Lower leg skin (tissue), 3 donors: ENCODE results near the gene RNF169.

Experiments
- POLR2A ChIP-seq, 2 donors: fragments of 450-650 bp; IDR thresholded peaks; one replicate each; pipeline ENCODE4 v1.6.1; 2016 to 2017; ENCODE audit warnings: antibody characterized with exemption in 2 of 2, mild to moderate bottlenecking in 1 of 2, moderate library complexity in 1 of 2
- TF ChIP-seq, protein P1 (sequence below), 3 donors: fragments of 450-650 bp; IDR thresholded peaks; one replicate each; pipeline ENCODE4 v1.5.1; 2016; ENCODE audit warnings: antibody characterized with exemption in 3 of 3, mild to moderate bottlenecking in 3 of 3, moderate library complexity in 2 of 3

DNA sequence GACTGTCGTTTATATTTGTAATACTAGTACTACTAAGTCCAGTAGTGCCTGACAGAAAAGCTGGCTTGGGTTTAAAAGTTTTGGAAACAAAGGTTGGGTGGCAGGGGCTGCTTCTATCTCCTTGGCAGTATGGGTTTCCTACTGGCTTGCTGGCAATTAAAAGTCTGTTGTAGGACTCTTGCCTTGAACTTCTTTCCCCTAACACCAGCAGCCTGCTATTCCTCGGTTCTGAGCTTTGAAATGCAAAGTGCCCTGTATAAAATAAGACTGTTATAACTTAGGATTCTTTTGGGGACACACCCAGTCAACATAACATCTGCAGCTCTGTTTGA lies 1.3 kb downstream of the RNF169 start:
- TF ChIP-seq, protein P1, sequence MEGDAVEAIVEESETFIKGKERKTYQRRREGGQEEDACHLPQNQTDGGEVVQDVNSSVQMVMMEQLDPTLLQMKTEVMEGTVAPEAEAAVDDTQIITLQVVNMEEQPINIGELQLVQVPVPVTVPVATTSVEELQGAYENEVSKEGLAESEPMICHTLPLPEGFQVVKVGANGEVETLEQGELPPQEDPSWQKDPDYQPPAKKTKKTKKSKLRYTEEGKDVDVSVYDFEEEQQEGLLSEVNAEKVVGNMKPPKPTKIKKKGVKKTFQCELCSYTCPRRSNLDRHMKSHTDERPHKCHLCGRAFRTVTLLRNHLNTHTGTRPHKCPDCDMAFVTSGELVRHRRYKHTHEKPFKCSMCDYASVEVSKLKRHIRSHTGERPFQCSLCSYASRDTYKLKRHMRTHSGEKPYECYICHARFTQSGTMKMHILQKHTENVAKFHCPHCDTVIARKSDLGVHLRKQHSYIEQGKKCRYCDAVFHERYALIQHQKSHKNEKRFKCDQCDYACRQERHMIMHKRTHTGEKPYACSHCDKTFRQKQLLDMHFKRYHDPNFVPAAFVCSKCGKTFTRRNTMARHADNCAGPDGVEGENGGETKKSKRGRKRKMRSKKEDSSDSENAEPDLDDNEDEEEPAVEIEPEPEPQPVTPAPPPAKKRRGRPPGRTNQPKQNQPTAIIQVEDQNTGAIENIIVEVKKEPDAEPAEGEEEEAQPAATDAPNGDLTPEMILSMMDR (IDR thresholded peaks at IDR 0.05) = no peak
- no peak for TF ChIP-seq POLR2A (IDR thresholded peaks at IDR 0.05)
